Tibial artery (tissue), 4 donors: ENCODE measurements around the gene TM4SF18.

Experiments
- DNase-seq, 2 donors: peaks; one replicate each; pipeline ENCODE4 v3.0.0-alpha.2; 2019
- H3K27ac ChIP-seq, 2 donors: fragments of 200-600 bp; sonication (generic) in 1 of 2; 1 replicate in 1 of 2; 2 replicates in 1 of 2; pipeline ENCODE4 v1.5.1; 2018 to 2019; ENCODE audit warnings: mild to moderate bottlenecking in 1 of 2
- H3K27me3 ChIP-seq, 2 donors: fragments of 200-600 bp; sonication (generic) in 1 of 2; one replicate each; pipeline versions ENCODE4 v1.5.1 to v1.6.0; 2016 to 2019
- H3K36me3 ChIP-seq, 3 donors: fragments of 200-600 bp; sonication (generic) in 2 of 3; one replicate each; pipeline ENCODE4 v1.5.1; 2016 to 2019; ENCODE audit warnings: mild to moderate bottlenecking in 2 of 3
- H3K4me1 ChIP-seq, 4 donors: fragments of 200-600 bp; sonication (generic) in 2 of 4; 1 replicate in 3 of 4; 2 replicates in 1 of 4; pipeline ENCODE4 v1.5.1; 2016 to 2019
- H3K4me3 ChIP-seq, 2 donors: fragments of 200-600 bp; sonication (generic) in 1 of 2; 1 replicate in 1 of 2; 2 replicates in 1 of 2; pipeline ENCODE4 v1.5.1; 2018 to 2019; ENCODE audit warnings: mild to moderate bottlenecking in 2 of 2
- H3K9me3 ChIP-seq, 3 donors: fragments of 200-600 bp; sonication (generic) in 1 of 3; one replicate each; pipeline ENCODE4 v1.5.1; 2016 to 2019
- intact Hi-C: fragments of 100-400 bp; cut with DNase I; formaldehyde crosslinking; loops from one replicate; pipeline ENCODE4 v1.15.0; 2023; ENCODE audit warnings: low total_unique reads
- TF ChIP-seq, protein P1 (sequence below), 2 experiments: fragments of 200-600 bp in 1 of 2; fragments of 450-650 bp in 1 of 2; IDR thresholded peaks; one replicate each; pipeline ENCODE4 v1.5.1; 2017 to 2019; ENCODE audit warnings: antibody characterized with exemption in 2 of 2, mild to moderate bottlenecking in 1 of 2, moderate library complexity in 1 of 2

TM4SF18 gene

DNA sequence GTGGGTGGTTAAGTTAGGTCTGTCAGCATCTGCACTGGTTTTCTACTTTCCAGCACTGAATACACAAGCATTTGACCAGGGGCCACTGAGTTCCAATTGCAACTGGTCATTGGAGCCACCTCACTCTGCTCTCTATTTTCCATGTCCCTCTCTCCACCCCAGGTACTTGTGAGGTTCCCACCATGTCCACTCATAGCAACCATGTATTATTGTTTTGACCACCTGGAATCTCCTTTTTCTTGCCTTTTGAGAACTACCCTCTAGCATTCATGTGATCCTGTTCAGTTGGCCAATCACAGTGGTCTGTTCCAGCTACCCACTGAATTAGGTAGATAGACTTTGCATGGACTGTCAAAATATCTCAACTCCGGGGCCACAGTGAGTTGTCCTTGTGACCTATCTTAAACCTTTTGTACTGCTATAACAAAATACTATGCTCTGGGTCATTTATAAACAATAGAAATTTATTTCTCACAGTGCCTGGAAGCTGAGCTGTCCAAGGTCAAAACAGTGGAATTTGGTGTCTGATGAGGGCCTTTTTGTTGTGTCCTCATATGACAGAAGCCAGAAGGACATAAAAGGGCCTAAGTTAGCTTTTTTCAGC, 20.2 kb upstream of the TM4SF18 start:
- intact Hi-C loops = no loop called here
- Histone ChIP-seq H3K4me1 (peaks cover 0 to 8% (median 0%) of the 10 kb centered on the region in 4 donors), H3K4me3 (no peak overlapping the region), H3K9me3 (no peaks in the 10 kb centered on the region), H3K27me3 (no peaks in the 10 kb centered on the region), H3K36me3 (no peaks in the 10 kb centered on the region), H3K27ac (no peak overlapping the region)
- no peak for DNase-seq
- TF ChIP-seq, protein P1, sequence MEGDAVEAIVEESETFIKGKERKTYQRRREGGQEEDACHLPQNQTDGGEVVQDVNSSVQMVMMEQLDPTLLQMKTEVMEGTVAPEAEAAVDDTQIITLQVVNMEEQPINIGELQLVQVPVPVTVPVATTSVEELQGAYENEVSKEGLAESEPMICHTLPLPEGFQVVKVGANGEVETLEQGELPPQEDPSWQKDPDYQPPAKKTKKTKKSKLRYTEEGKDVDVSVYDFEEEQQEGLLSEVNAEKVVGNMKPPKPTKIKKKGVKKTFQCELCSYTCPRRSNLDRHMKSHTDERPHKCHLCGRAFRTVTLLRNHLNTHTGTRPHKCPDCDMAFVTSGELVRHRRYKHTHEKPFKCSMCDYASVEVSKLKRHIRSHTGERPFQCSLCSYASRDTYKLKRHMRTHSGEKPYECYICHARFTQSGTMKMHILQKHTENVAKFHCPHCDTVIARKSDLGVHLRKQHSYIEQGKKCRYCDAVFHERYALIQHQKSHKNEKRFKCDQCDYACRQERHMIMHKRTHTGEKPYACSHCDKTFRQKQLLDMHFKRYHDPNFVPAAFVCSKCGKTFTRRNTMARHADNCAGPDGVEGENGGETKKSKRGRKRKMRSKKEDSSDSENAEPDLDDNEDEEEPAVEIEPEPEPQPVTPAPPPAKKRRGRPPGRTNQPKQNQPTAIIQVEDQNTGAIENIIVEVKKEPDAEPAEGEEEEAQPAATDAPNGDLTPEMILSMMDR (IDR thresholded peaks at IDR 0.05) = no peak

DNA sequence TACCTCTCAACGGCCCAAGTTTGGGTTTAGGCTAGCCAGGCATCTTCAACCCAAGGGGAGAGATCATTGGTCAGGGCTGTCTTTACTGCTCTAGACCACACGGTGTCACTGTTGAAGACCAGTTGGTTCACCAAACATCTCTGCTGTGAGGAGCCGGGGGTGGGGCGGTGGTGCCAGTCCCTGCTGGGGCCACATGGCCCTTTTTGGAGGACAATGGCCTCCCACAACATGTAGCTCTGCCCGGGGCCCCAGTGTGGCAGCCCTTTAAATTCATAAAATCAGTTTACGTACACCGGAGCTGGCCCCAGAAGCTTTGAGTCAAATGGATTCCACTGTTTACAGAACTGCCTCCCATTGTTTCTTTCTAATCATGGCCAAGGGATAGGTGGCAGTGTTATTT, 19.1 kb upstream of the TM4SF18 start:
- intact Hi-C loops = no loop called here
- Histone ChIP-seq H3K9me3 (no peaks in the 10 kb centered on the region), H3K27ac (no peak overlapping the region), H3K4me3 (no peak overlapping the region), H3K27me3 (no peaks in the 10 kb centered on the region), H3K36me3 (no peaks in the 10 kb centered on the region), H3K4me1 (peaks cover 0 to 8% (median 0%) of the 10 kb centered on the region in 4 donors)
- TF ChIP-seq, protein P1 (IDR thresholded peaks at IDR 0.05) = peak; percentile 66
- DNase-seq = peak; percentile 37 to 69

DNA sequence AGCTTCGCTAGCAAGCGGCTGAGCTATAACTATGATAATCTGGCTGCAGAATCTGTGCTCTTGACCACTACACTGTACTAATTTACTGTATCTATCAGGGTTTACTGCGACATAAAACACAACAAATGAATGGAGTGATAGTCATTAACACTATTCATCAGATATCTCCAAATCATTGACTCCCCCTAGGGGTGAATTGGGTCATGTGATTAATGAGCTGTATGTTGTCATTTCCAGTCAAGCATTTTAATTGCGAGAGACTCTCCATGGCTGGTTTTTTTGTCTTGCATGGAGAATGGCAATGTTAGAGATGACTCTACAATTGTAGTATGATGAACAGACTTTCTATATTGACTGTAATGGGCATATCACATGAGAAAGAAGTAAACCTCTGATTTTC, 10.5 kb upstream of the TM4SF18 start:
- no peaks in the 10 kb centered on the region for H3K27me3 ChIP-seq
- H3K4me3 ChIP-seq = no peak overlapping the region
- no peaks in the 10 kb centered on the region for H3K9me3 ChIP-seq
- TF ChIP-seq, protein P1 (IDR thresholded peaks at IDR 0.05) = no peak
- DNase-seq = no peak
- H3K4me1 ChIP-seq = peaks cover 0 to 22% (median 16%) of the 10 kb centered on the region in 4 donors
- H3K27ac ChIP-seq = no peak overlapping the region
- H3K36me3 ChIP-seq = no peaks in the 10 kb centered on the region
- intact Hi-C loops = no loop called here

DNA sequence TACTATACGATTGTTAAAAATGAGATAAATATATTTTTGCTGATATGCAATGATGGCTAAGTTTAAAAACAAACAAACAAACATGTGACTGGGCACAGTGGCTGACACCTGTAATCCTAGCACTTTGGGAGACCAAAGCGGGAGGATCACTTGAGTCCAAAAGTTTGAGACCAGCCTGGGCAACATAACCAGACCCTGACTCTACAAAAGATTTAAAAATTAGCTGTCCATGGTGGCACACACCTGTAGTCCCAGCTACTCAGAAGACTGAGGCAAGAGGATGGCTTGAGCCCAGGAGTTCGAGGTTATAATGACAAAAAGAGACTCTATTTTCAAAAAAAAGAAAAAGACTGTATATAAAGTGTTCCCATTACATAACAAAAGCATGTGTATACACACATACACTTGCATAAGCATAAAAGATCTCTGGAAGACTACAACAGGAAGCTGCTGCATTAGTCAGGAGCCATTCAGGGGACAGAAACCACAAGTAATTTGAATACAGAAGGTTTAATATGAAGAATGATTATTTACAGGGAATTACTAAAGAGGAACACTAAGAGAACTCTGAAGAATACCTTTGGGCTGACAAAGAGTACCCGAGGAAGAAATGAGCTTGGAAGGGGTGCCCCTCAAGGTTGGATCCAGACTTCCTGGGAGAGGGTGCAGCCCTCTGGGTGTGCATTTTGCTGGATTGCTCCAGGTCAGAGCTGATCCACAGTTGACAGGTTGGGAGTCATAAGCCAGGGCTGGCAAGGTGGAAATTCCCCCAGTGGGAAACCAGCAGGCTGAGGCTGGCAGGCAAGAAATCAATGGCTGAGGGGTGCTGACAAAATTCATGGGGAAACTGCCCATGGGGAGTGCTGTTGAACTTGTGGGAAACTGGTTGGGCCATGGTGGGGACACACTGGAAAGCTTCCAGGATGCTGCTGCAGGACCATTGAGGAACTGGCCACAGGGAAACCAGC, 9.3 kb upstream of the TM4SF18 start:
- Histone ChIP-seq H3K36me3 (no peaks in the 10 kb centered on the region), H3K4me3 (no peak overlapping the region), H3K27me3 (no peaks in the 10 kb centered on the region), H3K4me1 (peaks cover 0 to 23% (median 16%) of the 10 kb centered on the region in 4 donors), H3K27ac (no peak overlapping the region), H3K9me3 (no peaks in the 10 kb centered on the region)
- intact Hi-C loops = no loop called here
- TF ChIP-seq, protein P1 (IDR thresholded peaks at IDR 0.05) = no peak
- DNase-seq = no peak

DNA sequence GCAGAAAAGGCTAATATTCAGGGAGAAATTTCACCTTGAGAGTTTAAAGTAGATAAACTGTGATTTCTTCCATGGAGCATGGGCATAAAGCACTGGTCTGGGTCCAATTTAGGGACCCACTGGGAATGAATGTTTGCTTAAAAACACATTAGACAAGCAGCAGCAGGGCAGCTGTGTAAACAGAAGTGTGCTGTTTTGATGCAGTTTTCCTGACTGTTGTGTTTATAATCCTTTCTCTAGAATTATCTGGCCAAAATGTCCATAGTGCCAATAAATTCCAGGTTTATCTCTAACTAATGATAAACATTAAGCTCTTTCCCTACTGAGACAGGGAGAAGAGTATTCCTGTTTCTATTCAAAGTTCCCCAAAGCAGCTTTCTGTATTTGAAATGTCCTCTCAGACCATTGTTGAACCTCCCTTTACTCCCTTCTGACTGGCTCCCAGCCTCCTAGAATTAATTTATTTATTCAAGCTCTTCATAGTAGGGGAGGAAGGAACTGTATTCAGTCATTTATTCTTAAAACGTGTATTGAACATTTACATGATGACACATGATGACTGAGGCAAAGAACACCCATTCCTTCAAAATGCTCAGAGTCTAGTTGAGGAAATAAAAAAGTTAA, 7.0 kb upstream of the TM4SF18 start:
- H3K9me3 ChIP-seq = no peaks in the 10 kb centered on the region
- H3K4me3 ChIP-seq = no peak overlapping the region
- H3K4me1 ChIP-seq = peaks cover 0 to 35% (median 16%) of the 10 kb centered on the region in 4 donors
- H3K27ac ChIP-seq = peak overlapping the region; percentile 51 to 78
- H3K27me3 ChIP-seq = no peaks in the 10 kb centered on the region
- H3K36me3 ChIP-seq = no peaks in the 10 kb centered on the region
- TF ChIP-seq, protein P1 (IDR thresholded peaks at IDR 0.05) = no peak
- intact Hi-C loops = no loop called here
- DNase-seq = no peak
